Stomach (tissue), 9 donors: ENCODE measurements around the gene CHST11. TPM values are rescaled to one million over a fixed set of nuclear protein-coding genes. Genes with fewer than 3 reads are reported as not detected.

Experiments
- DNase-seq, 2 donors: peaks; one replicate each; pipeline versions ENCODE4 v3.0.0 to v3.0.0-alpha.2; 2013 to 2019
- H3K27ac ChIP-seq, 5 donors: fragments of 200-600 bp in 4 of 5; sonication (generic) in 4 of 5; one replicate each; pipeline ENCODE4 v1.5.1; 2013 to 2019; ENCODE audit warnings: mild to moderate bottlenecking in 1 of 5, moderate library complexity in 1 of 5
- H3K27me3 ChIP-seq, 3 donors: fragments of 200-600 bp; sonication (generic); one replicate each; pipeline ENCODE4 v1.5.1; 2017 to 2019; ENCODE audit warnings: mixed run types in 1 of 3
- H3K36me3 ChIP-seq, 4 donors: fragments of 200-600 bp; sonication (generic); 1 replicate in 3 of 4; 2 replicates in 1 of 4; pipeline ENCODE4 v1.5.1; 2016 to 2019
- H3K4me1 ChIP-seq, 4 donors: fragments of 200-600 bp; sonication (generic); one replicate each; pipeline ENCODE4 v1.5.1; 2016 to 2019
- H3K4me3 ChIP-seq, 4 donors: fragments of 200-600 bp; sonication (generic) in 3 of 4; one replicate each; pipeline ENCODE4 v1.5.1; 2016 to 2019; ENCODE audit warnings: mild to moderate bottlenecking in 1 of 4
- H3K9me3 ChIP-seq, 4 donors: fragments of 200-600 bp; sonication (generic); one replicate each; pipeline ENCODE4 v1.5.1; 2016 to 2019
- CTCF ChIP-seq, 7 experiments: fragments of 450-650 bp in 4 of 7; fragments of 200-600 bp in 3 of 7; sonication (generic) in 3 of 7; IDR thresholded peaks; one replicate each; pipeline ENCODE4 v1.5.1; 2016 to 2019; ENCODE audit warnings: antibody characterized with exemption in 7 of 7, control low read depth in 2 of 7, mild to moderate bottlenecking in 1 of 7
- EP300 ChIP-seq: sonication (generic); formaldehyde crosslinking; IDR thresholded peaks from one replicate; pipeline ENCODE4 v1.6.1; 2017; ENCODE audit warnings: antibody characterized with exemption
- POLR2A ChIP-seq, 4 donors: fragments of 450-650 bp; IDR thresholded peaks; one replicate each; pipeline ENCODE4 v1.6.1; 2016; ENCODE audit warnings: antibody characterized with exemption in 4 of 4, control low read depth in 2 of 4, mild to moderate bottlenecking in 1 of 4, moderate library complexity in 1 of 4
- POLR2AphosphoS5 ChIP-seq, 3 donors: sonication (generic); formaldehyde crosslinking; IDR thresholded peaks; one replicate each; pipeline ENCODE4 v1.6.1; 2016; ENCODE audit warnings: antibody characterized with exemption in 3 of 3
- WGBS, 5 donors: extraction: QIAGEN DNeasy Blood & Tissue Kit in 3 of 5; methylation state at CpG; one replicate each; pipeline versions ENCODE4 v1.1.5 to v1.1.7; 2013 to 2018; 5-methylcytosine and 5-hydroxymethylcytosine counted together
- intact Hi-C: fragments of 100-400 bp; cut with DNase I; formaldehyde crosslinking; loops from one replicate; pipeline ENCODE4 v1.15.1; 2023; ENCODE audit warnings: low total_unique reads
- polyA plus RNA-seq, 3 donors: library from polyadenylated mRNA; stranded (reverse); fragments of 200-250 nt; gene quantifications; one replicate each; pipeline ENCODE4 v1.2.3, GENCODE V29; 2013
- total RNA-seq, 5 donors: library from RNA; depleted of rRNA; stranded (reverse); fragments of >200 nt; gene quantifications; one replicate each; pipeline versions ENCODE4 v1.1.0 to v1.2.3, GENCODE V29; 2014 to 2016
- donor health status: healthy with polysubstance abuse.
- donor health status: Bipolar disorder and iron deficiency.
- donor health status: healthy.

Gene CHST11
- total and polyA plus RNA-seq, 8 donors, result 2.3 to 192 (median 18.6) TPM

DNA sequence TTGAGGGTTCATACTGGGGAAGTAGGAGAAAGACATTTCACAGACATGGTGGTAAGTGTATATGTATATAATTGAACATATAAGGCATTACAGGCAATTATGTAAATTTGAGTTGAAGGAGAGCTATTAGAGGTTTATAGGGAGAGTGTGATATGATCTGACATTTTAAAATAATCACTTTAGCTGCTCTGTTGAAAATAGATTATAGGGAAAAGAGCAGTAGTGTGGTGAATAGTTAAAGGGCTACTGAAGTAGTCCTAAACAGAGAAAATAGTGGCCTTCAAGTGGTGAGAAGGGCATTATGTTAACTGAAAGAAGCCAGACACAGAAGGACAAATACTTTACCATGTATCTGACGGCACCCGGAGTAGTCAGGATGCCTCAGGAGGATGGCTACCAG, 267.1 kb downstream of the CHST11 start:
- no peaks in the 10 kb centered on the region for H3K9me3 ChIP-seq
- H3K4me3 ChIP-seq, result no peak overlapping the region
- TF ChIP-seq POLR2A (IDR thresholded peaks at IDR 0.05) (no peak), POLR2AphosphoS5 (IDR thresholded peaks at IDR 0.05) (no peak), EP300 (no peak), CTCF (IDR thresholded peaks at IDR 0.05) (no peak)
- H3K27me3 ChIP-seq, result no peaks in the 10 kb centered on the region
- H3K36me3 ChIP-seq, result no peaks in the 10 kb centered on the region
- DNase-seq, result no peak
- peaks cover 3 to 35% (median 22%) of the 10 kb centered on the region in 4 donors for H3K4me1 ChIP-seq
- intact Hi-C loops, result loop anchor here (10.0 kb wide), 1 partner anchor 331 kb away; no protein-coding TSS in a partner anchor
- WGBS, 5 donors, result 76 to 100% (median 94%) methylated on average over 2 of the region's 2 CpGs
- no peak overlapping the region for H3K27ac ChIP-seq

DNA sequence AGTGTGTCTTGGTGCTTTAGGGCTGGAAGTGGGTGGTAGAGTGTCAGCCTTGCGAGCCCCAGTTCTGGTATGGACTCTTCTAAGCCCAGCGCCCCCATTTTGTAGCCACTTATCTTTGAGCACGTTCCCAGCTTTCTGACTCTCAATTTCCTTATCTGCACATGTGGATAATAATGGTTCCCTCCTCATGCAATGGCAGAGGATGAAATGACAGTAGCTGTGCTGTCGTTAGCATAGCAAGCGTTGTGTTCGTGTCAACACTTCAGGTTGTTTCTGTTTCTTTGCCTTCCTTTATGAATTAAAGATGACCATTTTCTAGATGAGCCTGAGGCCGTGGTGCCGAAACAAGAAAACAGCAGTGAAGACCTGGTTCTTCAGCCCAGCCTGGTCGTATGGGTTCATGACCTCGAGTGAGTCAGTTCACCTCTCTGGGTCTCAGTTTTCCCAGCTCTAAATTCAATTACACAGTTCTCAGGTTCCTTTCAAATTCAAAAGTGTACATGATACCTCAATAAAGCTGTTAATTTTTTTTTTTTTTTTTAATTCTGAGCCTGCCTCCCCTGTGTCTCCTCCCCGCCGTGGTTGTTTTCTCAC, 268.3 kb downstream of the CHST11 start:
- WGBS, 5 donors, result 89 to 97% (median 94%) methylated on average over 12 of the region's 12 CpGs
- Histone ChIP-seq H3K4me3 (no peak overlapping the region), H3K27ac (no peak overlapping the region), H3K36me3 (no peaks in the 10 kb centered on the region), H3K27me3 (no peaks in the 10 kb centered on the region), H3K4me1 (peaks cover 0 to 33% (median 15%) of the 10 kb centered on the region in 4 donors), H3K9me3 (no peaks in the 10 kb centered on the region)
- TF ChIP-seq EP300 (no peak), POLR2A (IDR thresholded peaks at IDR 0.05) (no peak), CTCF (IDR thresholded peaks at IDR 0.05) (no peak), POLR2AphosphoS5 (IDR thresholded peaks at IDR 0.05) (no peak)
- intact Hi-C loops, result loop anchor here (10.0 kb wide), 1 partner anchor 330 kb away; no protein-coding TSS in a partner anchor
- no peak for DNase-seq

- H3K27ac ChIP-seq, result no peak overlapping the region
- H3K4me3 ChIP-seq, result no peak overlapping the region
- no peaks in the 10 kb centered on the region for H3K27me3 ChIP-seq
- no peaks in the 10 kb centered on the region for H3K9me3 ChIP-seq
- intact Hi-C loops, result loop anchor here (10.0 kb wide), 1 partner anchor 329 kb away; no protein-coding TSS in a partner anchor
- H3K36me3 ChIP-seq, result no peaks in the 10 kb centered on the region
- no peak for TF ChIP-seq POLR2AphosphoS5 (IDR thresholded peaks at IDR 0.05)
- no peak for TF ChIP-seq EP300
- TF ChIP-seq CTCF (IDR thresholded peaks at IDR 0.05), result no peak
- no peak for TF ChIP-seq POLR2A (IDR thresholded peaks at IDR 0.05)
- H3K4me1 ChIP-seq, result peaks cover 0 to 29% (median 12%) of the 10 kb centered on the region in 4 donors
- 85 to 97% (median 95%) methylated on average over 3 of the region's 3 CpGs for WGBS, 5 donors
- no peak for DNase-seq
Measured at GRCh38 chr12:104725610-104726009, 268.9 kb downstream of the CHST11 start.

GRCh38 chr12:104727726-104728465, 271.1 kb downstream of the CHST11 start:
- intact Hi-C loops, result loop anchor here (10.0 kb wide), 1 partner anchor 327 kb away; no protein-coding TSS in a partner anchor

More at GRCh38 chr12:104727726-104728465, 271.1 kb downstream of the CHST11 start:
- peak overlapping the region in 1 of 5 donors; percentile 6 for H3K27ac ChIP-seq
- no peaks in the 10 kb centered on the region for H3K36me3 ChIP-seq
- H3K4me1 ChIP-seq, result peaks cover 0 to 16% (median 7%) of the 10 kb centered on the region in 4 donors
- no peak for TF ChIP-seq POLR2A (IDR thresholded peaks at IDR 0.05)
- TF ChIP-seq EP300, result no peak
- TF ChIP-seq POLR2AphosphoS5 (IDR thresholded peaks at IDR 0.05), result no peak
- TF ChIP-seq CTCF (IDR thresholded peaks at IDR 0.05), result no peak
- no peak for DNase-seq
- no peak overlapping the region for H3K4me3 ChIP-seq
- H3K9me3 ChIP-seq, result no peaks in the 10 kb centered on the region
- no peaks in the 10 kb centered on the region for H3K27me3 ChIP-seq
- 70 to 87% (median 79%) methylated on average over 10 of the region's 10 CpGs for WGBS, 5 donors
